GM23338 (cell line): ENCODE measurements around the gene GSDME. TPM values are rescaled to one million over a fixed set of nuclear protein-coding genes. Genes with fewer than 3 reads are reported as not detected.

Source experiments
- polyA plus RNA-seq: library from polyadenylated mRNA; unstranded; fragments of >200 nt; fragmentation: Nextera tagmentation; extraction: Ambion mirVana; gene quantifications from 2 replicates; pipeline ENCODE4 v1.2.1, GENCODE V29; 2016
- total RNA-seq: library from RNA; depleted of rRNA; stranded (reverse); fragments of >200 nt; shearing (Covaris generic); gene quantifications from 2 replicates; pipeline ENCODE4 v1.2.3, GENCODE V29; 2014; rRNA removed

The GSDME gene
- total and polyA plus RNA-seq, 2 experiments from 2014 or later, result 8.3 to 8.5 TPM

Other genes starting within 250 kb of the GSDME start
- gene PALS2, start 184.0 kb downstream of the GSDME start, total RNA-seq, result 47.0 and 51.8 TPM in 2 replicates
- 115 and 125 TPM in 2 replicates for gene PALS2, start 184.0 kb downstream of the GSDME start, polyA plus RNA-seq
- 13.4 and 15.7 TPM in 2 replicates for gene OSBPL3, start 222.7 kb upstream of the GSDME start, total RNA-seq
- 7.2 and 9.3 TPM in 2 replicates for gene OSBPL3, start 222.7 kb upstream of the GSDME start, polyA plus RNA-seq